Measurements from ENCODE around the gene TMEM176A.

DNA sequence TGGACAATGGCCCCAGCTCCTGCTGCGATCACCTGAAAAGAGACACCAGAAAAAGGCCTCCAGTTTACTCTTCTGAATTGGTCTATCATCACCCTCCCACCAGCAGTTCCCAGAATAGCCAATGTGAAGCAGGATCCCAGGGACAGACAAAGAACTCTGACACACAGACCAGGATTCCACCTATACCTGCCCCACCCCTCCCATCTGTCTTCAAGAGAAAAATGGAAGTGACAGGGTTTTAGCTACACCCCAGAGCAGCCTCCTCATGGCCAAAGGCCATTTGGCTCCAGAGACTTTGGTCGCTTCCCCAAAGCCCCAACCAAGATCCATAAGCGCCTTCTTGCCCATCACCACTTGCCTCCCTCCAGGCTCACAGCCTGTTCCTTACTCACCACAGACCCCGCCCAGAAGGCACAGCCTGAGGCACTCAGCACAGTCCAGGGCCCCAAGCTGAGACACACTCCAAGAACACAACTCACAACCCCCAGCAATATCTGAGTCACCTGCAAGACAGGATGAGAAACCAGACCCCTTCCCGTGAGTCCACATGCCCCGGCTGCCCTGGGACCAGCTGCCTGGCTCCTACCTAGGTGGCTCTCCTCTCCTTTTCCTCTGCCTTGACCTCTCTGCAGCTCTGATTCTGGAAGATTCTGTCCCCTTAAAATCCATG, 6.9 kb upstream of the TMEM176A start:
- no peak for TF ChIP-seq POLR2A (IDR thresholded peaks at IDR 0.05)
- TF ChIP-seq, protein P1, sequence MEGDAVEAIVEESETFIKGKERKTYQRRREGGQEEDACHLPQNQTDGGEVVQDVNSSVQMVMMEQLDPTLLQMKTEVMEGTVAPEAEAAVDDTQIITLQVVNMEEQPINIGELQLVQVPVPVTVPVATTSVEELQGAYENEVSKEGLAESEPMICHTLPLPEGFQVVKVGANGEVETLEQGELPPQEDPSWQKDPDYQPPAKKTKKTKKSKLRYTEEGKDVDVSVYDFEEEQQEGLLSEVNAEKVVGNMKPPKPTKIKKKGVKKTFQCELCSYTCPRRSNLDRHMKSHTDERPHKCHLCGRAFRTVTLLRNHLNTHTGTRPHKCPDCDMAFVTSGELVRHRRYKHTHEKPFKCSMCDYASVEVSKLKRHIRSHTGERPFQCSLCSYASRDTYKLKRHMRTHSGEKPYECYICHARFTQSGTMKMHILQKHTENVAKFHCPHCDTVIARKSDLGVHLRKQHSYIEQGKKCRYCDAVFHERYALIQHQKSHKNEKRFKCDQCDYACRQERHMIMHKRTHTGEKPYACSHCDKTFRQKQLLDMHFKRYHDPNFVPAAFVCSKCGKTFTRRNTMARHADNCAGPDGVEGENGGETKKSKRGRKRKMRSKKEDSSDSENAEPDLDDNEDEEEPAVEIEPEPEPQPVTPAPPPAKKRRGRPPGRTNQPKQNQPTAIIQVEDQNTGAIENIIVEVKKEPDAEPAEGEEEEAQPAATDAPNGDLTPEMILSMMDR (IDR thresholded peaks at IDR 0.05), result no peak
- TF ChIP-seq EP300 (IDR thresholded peaks at IDR 0.05), result no peak
